GM12865 (cell line): ENCODE measurements around the gene IL7R.

Source experiments
- DNase-seq: peaks from one replicate; pipeline ENCODE4 v3.0.0; 2010; ENCODE audit warnings: low read depth
- H3K4me3 ChIP-seq: 2 replicates; pipeline ENCODE4 v1.5.1; 2011; ENCODE audit warnings: mild to moderate bottlenecking, low read depth, low read length, control low read depth
- TF ChIP-seq, protein P1 (sequence below): IDR thresholded peaks from 2 replicates; pipeline ENCODE4 v1.5.1; 2011; ENCODE audit warnings: low read length, control low read depth, low read depth, inconsistent platforms; ENCODE audit not compliant: insufficient read depth; ENCODE audit errors: missing control alignments

Gene IL7R

DNA sequence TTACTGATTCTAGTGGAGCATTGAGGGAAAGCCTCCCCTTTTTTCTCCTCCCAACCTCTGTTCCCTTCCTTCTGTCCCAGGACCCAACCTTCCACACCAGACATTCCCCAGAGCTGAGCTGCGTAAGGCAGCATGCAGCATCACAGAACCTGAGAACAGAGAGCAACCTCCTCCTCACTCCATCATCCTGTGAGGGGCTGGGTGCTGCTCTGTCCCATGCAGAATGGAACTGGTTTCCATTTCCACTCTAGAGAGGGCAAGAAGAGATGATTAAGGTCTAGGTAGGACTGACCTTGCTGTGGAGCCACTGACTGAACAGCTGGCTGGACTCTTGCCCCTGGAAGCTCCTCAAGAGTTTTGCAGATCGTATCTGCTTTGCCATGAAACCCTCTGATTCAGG, 30.1 kb upstream of the IL7R start:
- DNase-seq: no peak
- TF ChIP-seq, protein P1, sequence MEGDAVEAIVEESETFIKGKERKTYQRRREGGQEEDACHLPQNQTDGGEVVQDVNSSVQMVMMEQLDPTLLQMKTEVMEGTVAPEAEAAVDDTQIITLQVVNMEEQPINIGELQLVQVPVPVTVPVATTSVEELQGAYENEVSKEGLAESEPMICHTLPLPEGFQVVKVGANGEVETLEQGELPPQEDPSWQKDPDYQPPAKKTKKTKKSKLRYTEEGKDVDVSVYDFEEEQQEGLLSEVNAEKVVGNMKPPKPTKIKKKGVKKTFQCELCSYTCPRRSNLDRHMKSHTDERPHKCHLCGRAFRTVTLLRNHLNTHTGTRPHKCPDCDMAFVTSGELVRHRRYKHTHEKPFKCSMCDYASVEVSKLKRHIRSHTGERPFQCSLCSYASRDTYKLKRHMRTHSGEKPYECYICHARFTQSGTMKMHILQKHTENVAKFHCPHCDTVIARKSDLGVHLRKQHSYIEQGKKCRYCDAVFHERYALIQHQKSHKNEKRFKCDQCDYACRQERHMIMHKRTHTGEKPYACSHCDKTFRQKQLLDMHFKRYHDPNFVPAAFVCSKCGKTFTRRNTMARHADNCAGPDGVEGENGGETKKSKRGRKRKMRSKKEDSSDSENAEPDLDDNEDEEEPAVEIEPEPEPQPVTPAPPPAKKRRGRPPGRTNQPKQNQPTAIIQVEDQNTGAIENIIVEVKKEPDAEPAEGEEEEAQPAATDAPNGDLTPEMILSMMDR: no peak
- H3K4me3 ChIP-seq: no peak overlapping the region

DNA sequence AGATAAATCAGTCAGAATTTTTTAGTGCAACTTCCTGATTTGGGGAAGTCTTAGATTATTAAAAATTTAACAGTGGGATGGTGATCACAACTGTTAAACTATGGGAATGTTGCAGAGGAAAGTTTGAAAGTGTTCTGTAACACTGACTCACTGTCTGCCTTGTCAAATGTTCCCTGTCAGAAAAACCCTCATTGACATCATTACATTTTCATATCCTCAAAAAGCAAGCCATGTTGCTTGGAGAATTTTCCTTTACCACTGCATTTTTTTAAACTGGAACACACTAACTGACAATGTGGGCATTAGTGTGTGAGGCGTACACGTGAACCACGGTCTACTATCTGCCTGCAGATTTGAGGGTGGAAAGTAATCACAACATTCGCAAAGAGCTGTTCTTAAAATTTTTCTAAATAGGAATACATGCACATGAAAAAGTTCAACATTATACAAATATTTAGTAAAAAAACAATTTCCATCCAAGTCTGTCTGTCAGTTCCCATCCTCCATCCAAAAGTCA, 28.6 kb upstream of the IL7R start:
- TF ChIP-seq, protein P1: no peak
- DNase-seq: no peak
- H3K4me3 ChIP-seq: no peak overlapping the region

DNA sequence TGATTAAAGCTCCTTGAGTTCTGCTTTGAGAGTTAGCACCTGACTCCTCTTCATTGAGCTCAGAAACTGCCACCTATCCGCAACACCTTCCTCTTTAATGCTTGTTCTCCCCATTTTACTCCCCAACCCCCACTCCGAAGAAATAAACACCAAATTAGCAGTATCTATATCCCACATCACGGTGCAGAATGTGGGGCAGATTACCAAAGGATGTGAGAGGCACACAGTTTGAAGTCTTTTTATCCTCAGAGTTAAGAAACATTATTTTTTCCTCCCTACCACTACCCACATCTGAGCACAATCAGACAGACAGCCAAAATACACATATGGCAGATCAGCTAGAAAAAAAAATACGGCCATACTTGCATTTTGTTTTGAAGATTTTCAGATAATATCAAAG, 26.1 kb upstream of the IL7R start:
- DNase-seq: no peak
- TF ChIP-seq, protein P1: no peak
- no peak overlapping the region for H3K4me3 ChIP-seq

DNA sequence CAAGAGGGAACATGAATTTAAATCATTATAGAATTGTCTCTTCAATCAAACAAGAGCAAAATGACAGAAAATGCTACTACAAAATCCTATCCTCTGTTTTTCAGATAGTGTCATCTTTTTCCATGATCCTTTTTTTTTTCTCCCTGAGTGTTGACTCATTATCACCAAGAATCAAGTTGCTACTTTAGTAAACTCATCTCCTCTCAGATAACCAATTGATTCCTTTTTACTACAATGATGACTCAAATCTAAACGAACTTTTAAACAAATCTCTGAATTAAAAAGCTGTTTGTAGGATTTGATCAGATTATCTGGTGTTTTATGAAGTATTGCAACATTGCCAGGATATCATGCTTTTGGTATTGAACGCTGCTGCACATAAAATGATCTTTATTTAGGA, 23.9 kb upstream of the IL7R start:
- no peak for DNase-seq

DNA sequence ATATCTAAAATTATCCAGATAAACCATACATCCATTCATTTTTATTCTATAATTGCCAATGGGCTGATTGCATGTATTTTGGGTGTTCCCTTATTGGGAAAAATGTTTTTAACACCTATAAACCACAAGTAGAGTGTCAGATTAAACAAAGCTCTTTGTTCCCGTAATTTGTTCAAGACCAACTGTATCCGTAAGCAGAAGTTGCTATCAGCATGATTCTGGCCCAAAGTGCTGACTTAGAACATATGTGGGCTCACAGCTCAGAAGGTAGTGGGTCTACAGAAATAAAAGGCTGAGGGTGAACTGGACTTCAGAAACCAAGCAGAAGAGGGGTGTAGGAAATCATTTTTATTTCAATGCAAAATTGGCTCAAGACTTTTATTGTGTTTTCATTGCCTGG, 23.5 kb upstream of the IL7R start:
- TF ChIP-seq, protein P1: no peak
- H3K4me3 ChIP-seq: no peak overlapping the region
- no peak for DNase-seq

More for the DNA sequence above, 23.9 kb upstream of the IL7R start:
- no peak overlapping the region for H3K4me3 ChIP-seq
- TF ChIP-seq, protein P1: no peak

DNA sequence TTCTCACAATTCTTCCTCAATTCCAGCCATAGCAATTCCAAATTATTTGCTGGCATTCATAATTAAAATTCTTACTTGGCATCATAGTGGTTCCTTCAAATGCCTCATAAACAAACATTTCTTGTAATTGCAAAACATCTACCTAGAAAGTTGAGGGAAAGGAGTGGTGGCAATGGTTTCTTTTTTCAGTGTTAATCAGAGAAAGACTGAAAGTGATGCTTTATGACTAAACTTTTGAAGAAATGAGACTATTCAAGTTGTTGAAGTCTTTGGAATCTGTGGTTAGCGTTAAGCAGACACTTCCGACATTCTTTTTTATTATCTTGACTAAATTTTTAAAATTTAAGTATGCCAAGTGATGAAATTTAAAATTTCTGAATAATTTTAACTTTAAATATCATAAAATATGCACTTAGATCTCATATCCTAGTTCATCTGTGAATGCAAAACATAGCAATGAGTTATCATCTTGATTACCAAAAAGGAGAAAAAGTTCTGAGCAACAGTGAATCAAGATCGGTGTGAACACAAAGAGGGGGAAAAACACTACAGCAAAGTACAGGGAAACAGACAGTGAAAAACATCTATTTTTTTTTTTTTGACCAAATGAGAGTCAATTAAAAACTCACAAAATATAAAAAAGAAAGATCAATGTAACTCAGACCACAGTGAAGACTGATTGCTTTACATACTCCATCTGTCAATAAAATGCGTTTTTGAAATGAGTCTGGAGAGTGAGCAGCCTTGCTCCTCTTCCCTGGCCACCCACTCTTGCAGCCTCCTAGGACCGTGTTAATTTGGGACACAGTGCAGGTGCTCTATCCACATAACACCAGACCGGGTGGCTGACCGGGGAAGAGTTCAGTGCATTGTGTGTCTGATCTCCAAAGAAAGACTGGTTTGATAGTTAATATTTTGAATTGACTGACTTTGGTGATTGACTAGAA, 20.6 kb upstream of the IL7R start:
- TF ChIP-seq, protein P1: no peak
- H3K4me3 ChIP-seq: no peak overlapping the region
- peak; percentile 47 for DNase-seq
